ENCODE results near the gene RASSF4.

RASSF4 gene

GRCh38 chr10:44950326-44951225 is 9.0 kb upstream of the RASSF4 start:
- no peak overlapping the region for H3K4me3 ChIP-seq (replicated peaks; ENCODE audit: insufficient read depth, low read length)
- no peak overlapping the region for H3K27ac ChIP-seq (replicated peaks)
- DNase-seq (ENCODE audit: low read depth in 1 of 2, low spot score in 1 of 2) = no peak
- no peak for TF ChIP-seq POLR2AphosphoS5 (IDR thresholded peaks at IDR 0.05; ENCODE audit: low read depth)
- TF ChIP-seq, protein P1, sequence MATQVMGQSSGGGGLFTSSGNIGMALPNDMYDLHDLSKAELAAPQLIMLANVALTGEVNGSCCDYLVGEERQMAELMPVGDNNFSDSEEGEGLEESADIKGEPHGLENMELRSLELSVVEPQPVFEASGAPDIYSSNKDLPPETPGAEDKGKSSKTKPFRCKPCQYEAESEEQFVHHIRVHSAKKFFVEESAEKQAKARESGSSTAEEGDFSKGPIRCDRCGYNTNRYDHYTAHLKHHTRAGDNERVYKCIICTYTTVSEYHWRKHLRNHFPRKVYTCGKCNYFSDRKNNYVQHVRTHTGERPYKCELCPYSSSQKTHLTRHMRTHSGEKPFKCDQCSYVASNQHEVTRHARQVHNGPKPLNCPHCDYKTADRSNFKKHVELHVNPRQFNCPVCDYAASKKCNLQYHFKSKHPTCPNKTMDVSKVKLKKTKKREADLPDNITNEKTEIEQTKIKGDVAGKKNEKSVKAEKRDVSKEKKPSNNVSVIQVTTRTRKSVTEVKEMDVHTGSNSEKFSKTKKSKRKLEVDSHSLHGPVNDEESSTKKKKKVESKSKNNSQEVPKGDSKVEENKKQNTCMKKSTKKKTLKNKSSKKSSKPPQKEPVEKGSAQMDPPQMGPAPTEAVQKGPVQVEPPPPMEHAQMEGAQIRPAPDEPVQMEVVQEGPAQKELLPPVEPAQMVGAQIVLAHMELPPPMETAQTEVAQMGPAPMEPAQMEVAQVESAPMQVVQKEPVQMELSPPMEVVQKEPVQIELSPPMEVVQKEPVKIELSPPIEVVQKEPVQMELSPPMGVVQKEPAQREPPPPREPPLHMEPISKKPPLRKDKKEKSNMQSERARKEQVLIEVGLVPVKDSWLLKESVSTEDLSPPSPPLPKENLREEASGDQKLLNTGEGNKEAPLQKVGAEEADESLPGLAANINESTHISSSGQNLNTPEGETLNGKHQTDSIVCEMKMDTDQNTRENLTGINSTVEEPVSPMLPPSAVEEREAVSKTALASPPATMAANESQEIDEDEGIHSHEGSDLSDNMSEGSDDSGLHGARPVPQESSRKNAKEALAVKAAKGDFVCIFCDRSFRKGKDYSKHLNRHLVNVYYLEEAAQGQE (IDR thresholded peaks at IDR 0.05; ENCODE audit: insufficient replicate concordance, low read depth) = no peak
- no peaks in the 10 kb centered on the region for H3K27me3 ChIP-seq (ENCODE audit: insufficient read depth, poor library complexity, severe bottlenecking)

DNA sequence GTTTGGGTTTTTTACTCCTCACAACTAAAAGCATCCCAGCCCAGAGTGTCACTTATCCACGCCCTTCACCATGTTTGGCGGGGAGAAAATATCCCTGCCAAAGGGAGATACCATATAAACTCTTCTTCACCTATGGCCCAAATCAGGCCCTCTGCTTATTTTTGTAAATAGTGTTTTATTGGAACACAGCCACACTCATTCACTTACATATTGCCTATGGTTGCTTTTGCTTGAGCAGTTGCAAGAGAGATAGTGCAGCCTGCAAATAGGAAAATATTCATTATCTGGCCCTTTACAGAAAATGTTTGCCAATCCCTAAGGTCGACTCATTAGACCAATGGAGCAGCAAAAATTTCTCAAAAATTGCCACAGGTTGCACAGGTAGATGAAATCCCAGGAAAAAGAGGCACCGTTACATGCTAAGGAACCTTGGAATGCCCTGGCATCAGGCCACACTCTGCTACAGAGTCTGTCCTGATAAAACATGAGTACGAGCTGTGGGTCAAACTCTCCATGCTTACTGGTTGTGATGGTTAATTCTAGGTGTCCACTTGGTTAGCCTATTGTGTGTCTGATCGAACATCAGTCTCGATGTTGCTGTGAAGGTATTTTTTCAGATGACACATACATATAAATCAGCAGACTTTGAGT is 7.9 kb upstream of the RASSF4 start:
- TF ChIP-seq, protein P2, sequence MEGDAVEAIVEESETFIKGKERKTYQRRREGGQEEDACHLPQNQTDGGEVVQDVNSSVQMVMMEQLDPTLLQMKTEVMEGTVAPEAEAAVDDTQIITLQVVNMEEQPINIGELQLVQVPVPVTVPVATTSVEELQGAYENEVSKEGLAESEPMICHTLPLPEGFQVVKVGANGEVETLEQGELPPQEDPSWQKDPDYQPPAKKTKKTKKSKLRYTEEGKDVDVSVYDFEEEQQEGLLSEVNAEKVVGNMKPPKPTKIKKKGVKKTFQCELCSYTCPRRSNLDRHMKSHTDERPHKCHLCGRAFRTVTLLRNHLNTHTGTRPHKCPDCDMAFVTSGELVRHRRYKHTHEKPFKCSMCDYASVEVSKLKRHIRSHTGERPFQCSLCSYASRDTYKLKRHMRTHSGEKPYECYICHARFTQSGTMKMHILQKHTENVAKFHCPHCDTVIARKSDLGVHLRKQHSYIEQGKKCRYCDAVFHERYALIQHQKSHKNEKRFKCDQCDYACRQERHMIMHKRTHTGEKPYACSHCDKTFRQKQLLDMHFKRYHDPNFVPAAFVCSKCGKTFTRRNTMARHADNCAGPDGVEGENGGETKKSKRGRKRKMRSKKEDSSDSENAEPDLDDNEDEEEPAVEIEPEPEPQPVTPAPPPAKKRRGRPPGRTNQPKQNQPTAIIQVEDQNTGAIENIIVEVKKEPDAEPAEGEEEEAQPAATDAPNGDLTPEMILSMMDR (IDR thresholded peaks at IDR 0.05; ENCODE audit: insufficient read depth, low read length) = no peak
- TF ChIP-seq POLR2AphosphoS5 (IDR thresholded peaks at IDR 0.05; ENCODE audit: low read depth) (no peak), GABPA (IDR thresholded peaks at IDR 0.05; ENCODE audit: low read depth) (no peak), SPI1 (IDR thresholded peaks at IDR 0.05; ENCODE audit: borderline replicate concordance, low read depth) (no peak)
- TF ChIP-seq, protein P1 (IDR thresholded peaks at IDR 0.05; ENCODE audit: insufficient replicate concordance, low read depth) = no peak
- no peak for DNase-seq (ENCODE audit: low read depth in 1 of 2, low spot score in 1 of 2)
- Histone ChIP-seq H3K27ac (replicated peaks) (no peak overlapping the region), H3K27me3 (ENCODE audit: insufficient read depth, poor library complexity, severe bottlenecking) (no peaks in the 10 kb centered on the region), H3K4me3 (replicated peaks; ENCODE audit: insufficient read depth, low read length) (no peak overlapping the region)

DNA sequence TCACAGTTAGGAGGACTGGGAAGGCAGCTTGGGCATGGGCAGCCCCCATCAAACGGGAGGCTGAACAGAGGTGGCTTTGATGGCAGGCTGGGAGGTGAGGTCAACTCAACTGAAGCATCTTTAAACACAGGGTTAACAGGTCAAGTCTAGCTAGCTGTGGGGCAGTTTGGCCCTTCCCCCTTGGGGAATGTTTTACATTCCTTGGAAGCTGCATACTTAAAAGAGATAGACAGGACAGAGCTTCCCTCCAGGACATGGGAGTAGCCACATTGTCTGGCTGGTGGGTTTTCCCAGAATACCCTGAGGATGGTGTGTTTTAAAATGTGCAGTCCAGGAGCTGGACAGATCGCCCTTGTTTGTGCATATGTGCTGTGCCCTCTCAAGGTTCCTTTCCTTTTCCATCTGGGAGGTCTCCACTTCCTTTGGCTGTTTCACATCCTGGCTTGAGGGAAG is 6.8 kb upstream of the RASSF4 start:
- H3K27me3 ChIP-seq (ENCODE audit: insufficient read depth, poor library complexity, severe bottlenecking) = no peaks in the 10 kb centered on the region
- H3K27ac ChIP-seq (replicated peaks) = no peak overlapping the region
- TF ChIP-seq, protein P1 (IDR thresholded peaks at IDR 0.05; ENCODE audit: insufficient replicate concordance, low read depth) = no peak
- no peak for TF ChIP-seq SPI1 (IDR thresholded peaks at IDR 0.05; ENCODE audit: borderline replicate concordance, low read depth)
- DNase-seq (ENCODE audit: low read depth in 1 of 2, low spot score in 1 of 2) = no peak
- H3K4me3 ChIP-seq (replicated peaks; ENCODE audit: insufficient read depth, low read length) = no peak overlapping the region

GRCh38 chr10:44954042-44954441 is 5.6 kb upstream of the RASSF4 start:
- Histone ChIP-seq H3K27ac (replicated peaks) (no peak overlapping the region), H3K4me3 (replicated peaks; ENCODE audit: insufficient read depth, low read length) (no peak overlapping the region), H3K27me3 (ENCODE audit: insufficient read depth, poor library complexity, severe bottlenecking) (no peaks in the 10 kb centered on the region)
- TF ChIP-seq GABPA (IDR thresholded peaks at IDR 0.05; ENCODE audit: low read depth) (no peak), POLR2AphosphoS5 (IDR thresholded peaks at IDR 0.05; ENCODE audit: low read depth) (no peak), SPI1 (IDR thresholded peaks at IDR 0.05; ENCODE audit: borderline replicate concordance, low read depth) (no peak)
- TF ChIP-seq, protein P2 (IDR thresholded peaks at IDR 0.05; ENCODE audit: insufficient read depth, low read length) = no peak
- TF ChIP-seq, protein P1 (IDR thresholded peaks at IDR 0.05; ENCODE audit: insufficient replicate concordance, low read depth) = no peak
- DNase-seq (ENCODE audit: low read depth in 1 of 2, low spot score in 1 of 2) = no peak
